Chondrocyte (in vitro differentiated cells): ENCODE measurements around the gene STARD3. TPM values are rescaled to one million over a fixed set of nuclear protein-coding genes. Genes with fewer than 3 reads are reported as not detected.

Experiments
- DNase-seq: peaks from one replicate; pipeline ENCODE4 v3.0.0; 2021; ENCODE audit warnings: mixed read lengths, low spot score
- H3K27ac Mint-ChIP-seq: one replicate; pipeline ENCODE4 v1.8.0; 2021; ENCODE audit warnings: mild to moderate bottlenecking, moderate library complexity, mixed read lengths; ENCODE audit not compliant: unreplicated experiment
- H3K27me3 Mint-ChIP-seq: 2 replicates; pipeline ENCODE4 v1.8.0; 2021; ENCODE audit warnings: low read depth, mixed read lengths
- H3K36me3 Mint-ChIP-seq: 2 replicates; pipeline ENCODE4 v1.8.0; 2021; ENCODE audit warnings: low read depth, mixed read lengths
- H3K4me1 Mint-ChIP-seq: 2 replicates; pipeline ENCODE4 v1.8.0; 2021; ENCODE audit warnings: low read depth, mild to moderate bottlenecking, mixed read lengths
- H3K4me3 Mint-ChIP-seq: one replicate; pipeline ENCODE4 v1.8.0; 2021; ENCODE audit warnings: mild to moderate bottlenecking, moderate library complexity, mixed read lengths; ENCODE audit not compliant: unreplicated experiment
- H3K9me3 Mint-ChIP-seq: 2 replicates; pipeline ENCODE4 v1.8.0; 2021; ENCODE audit warnings: low read depth, mixed read lengths
- total RNA-seq: library from RNA; stranded (reverse); gene quantifications from 3 replicates; pipeline ENCODE4 v1.2.1, GENCODE V29; 2021
- TF ChIP-seq, protein P1 (sequence below): fragments of 200-600 bp; sonication (generic); IDR thresholded peaks from 2 replicates; pipeline ENCODE4 v1.5.0; 2021; ENCODE audit warnings: antibody characterized with exemption, mild to moderate bottlenecking, moderate library complexity

Gene STARD3
- total RNA-seq, 1 donor from 2014 or later = 42.3 TPM

DNA sequence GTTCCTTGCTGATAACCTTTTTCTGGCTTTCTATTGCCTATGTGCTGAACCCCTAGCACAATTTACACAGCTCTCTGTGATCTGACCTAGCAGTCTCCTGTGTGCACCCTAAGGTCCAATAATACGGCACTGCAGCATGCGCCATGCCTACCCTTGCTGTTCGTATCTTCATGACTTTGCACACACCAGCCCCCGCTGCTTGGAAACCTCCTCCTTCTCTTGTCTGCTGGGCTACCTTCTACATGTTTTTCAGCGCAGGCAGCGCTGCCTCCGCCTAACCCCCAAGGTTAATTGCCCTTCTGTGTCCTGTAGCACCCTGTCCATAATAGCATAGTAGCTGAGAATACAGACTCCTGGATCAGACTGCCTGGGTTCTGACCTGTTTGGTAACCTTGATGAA lies 1.4 kb downstream of the STARD3 start:
- Mint-ChIP-seq H3K9me3 (no peaks in the 10 kb centered on the region), H3K27me3 (no peaks in the 10 kb centered on the region), H3K4me3 (peak overlapping the region; percentile 79), H3K27ac (no peak overlapping the region), H3K4me1 (peaks cover 45% of the 10 kb centered on the region), H3K36me3 (no peaks in the 10 kb centered on the region)
- DNase-seq = no peak
- TF ChIP-seq, protein P1, sequence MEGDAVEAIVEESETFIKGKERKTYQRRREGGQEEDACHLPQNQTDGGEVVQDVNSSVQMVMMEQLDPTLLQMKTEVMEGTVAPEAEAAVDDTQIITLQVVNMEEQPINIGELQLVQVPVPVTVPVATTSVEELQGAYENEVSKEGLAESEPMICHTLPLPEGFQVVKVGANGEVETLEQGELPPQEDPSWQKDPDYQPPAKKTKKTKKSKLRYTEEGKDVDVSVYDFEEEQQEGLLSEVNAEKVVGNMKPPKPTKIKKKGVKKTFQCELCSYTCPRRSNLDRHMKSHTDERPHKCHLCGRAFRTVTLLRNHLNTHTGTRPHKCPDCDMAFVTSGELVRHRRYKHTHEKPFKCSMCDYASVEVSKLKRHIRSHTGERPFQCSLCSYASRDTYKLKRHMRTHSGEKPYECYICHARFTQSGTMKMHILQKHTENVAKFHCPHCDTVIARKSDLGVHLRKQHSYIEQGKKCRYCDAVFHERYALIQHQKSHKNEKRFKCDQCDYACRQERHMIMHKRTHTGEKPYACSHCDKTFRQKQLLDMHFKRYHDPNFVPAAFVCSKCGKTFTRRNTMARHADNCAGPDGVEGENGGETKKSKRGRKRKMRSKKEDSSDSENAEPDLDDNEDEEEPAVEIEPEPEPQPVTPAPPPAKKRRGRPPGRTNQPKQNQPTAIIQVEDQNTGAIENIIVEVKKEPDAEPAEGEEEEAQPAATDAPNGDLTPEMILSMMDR = no peak

DNA sequence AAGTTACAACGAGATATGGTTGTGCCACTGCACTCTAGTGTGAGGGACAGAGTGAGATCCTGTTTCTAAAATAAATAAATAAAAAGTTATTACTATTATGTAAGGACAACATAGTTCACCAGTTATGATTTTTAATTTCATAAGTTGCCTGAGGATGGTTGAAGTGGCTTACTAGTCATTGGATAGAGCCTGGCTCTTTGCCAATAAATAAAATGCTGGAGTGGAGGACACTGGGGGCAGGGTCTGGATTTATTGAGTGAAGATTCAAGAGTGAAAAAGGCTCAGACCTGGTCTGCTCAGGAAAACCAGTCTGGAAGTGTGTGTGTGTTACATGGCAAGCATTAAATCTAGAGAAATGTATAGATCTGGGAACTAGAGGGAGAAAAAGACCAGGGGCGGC lies 2.1 kb downstream of the STARD3 start:
- Mint-ChIP-seq H3K4me3 (no peak overlapping the region), H3K27me3 (no peaks in the 10 kb centered on the region), H3K4me1 (peaks cover 49% of the 10 kb centered on the region), H3K36me3 (no peaks in the 10 kb centered on the region), H3K9me3 (no peaks in the 10 kb centered on the region), H3K27ac (no peak overlapping the region)
- no peak for DNase-seq
- TF ChIP-seq, protein P1 = no peak

DNA sequence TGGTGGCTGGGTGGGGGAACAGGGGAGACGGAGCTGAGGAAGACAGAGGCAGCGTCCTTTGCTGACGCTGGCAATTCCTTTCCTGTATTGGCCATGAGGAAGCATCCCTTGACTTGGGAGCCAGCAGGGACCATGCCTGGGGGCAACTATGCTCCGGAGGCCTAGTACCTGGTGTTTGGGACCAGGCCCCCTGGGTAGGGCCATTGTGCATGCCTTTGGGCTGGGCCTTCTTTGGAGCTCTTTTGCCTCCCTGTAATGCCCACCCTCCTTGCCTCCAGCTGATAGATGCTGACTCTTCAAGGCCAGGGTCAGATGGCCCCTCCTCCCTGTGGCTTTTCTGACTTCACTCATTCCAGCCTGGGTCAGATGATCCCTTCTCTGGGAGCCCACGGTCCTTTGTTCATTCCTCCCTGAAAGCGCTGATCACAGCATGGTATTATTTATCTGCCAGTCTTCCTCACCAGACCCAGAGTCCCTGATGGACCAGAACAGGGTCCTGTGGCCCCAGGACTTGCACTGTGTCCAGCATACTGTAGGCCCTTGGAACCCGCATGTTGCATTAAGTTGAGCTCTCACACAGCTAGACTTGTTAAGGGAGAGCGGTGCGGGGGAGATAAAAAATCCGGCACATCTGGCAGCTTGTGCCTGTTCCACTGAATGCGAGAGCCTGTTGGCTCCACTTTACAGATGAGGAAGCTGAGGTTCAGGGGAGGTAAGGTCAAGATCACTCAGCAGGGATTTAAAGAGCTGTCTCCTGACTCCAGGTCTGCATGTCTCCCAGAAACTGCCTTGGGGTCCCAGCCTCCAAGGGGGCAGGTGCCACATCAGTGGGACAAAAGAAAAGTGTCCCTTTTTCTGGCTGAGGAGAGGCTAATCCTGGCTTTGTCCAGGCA lies 2.9 kb downstream of the STARD3 start:
- H3K4me3 Mint-ChIP-seq = no peak overlapping the region
- H3K9me3 Mint-ChIP-seq = no peaks in the 10 kb centered on the region
- TF ChIP-seq, protein P1 = no peak
- DNase-seq = no peak
- H3K27ac Mint-ChIP-seq = no peak overlapping the region
- peaks cover 51% of the 10 kb centered on the region for H3K4me1 Mint-ChIP-seq
- no peaks in the 10 kb centered on the region for H3K27me3 Mint-ChIP-seq
- no peaks in the 10 kb centered on the region for H3K36me3 Mint-ChIP-seq

DNA sequence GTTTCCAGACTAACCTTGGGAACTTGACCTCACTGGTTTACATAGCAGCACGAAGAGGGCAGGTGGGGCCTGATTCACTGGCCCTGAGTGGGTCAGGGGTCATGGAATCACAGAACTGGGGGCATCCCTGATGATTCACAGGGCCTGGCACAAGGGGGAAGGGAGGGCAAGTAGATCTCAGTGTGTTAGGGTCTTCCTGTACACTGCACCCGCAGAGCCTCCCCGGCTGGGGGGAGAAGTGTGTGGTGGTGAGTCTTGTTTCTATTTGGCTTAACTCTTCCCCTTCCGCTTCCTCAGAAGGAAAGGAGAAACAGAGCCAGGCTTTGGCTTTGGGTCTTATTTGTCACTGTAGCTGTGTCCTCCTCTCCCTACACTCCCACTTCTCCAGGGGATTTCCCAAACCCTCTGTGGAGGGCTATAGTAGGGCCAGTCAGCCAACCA lies 3.7 kb downstream of the STARD3 start:
- Mint-ChIP-seq H3K4me3 (no peak overlapping the region), H3K36me3 (no peaks in the 10 kb centered on the region), H3K4me1 (peaks cover 51% of the 10 kb centered on the region), H3K27ac (no peak overlapping the region), H3K9me3 (no peaks in the 10 kb centered on the region), H3K27me3 (no peaks in the 10 kb centered on the region)
- no peak for DNase-seq
- TF ChIP-seq, protein P1 = no peak

DNA sequence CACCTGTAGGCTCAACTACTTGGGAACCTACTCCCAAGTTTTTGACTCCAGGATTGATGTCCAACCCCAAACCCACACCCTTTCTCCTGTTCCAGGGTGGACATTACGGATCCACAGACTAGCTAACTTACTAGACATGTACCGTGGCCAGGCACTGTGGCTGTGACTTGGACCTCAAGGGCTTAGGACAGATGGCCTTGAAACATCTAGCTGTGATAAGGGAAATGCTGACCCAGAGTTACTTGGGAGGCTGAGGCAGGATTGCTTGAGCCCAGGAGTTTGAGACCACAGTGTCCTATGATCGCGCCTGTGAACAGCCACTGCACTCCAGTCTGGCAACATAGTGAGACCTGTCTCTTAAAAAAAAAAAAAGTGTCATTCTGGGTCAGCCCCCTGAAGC lies 4.2 kb downstream of the STARD3 start:
- no peaks in the 10 kb centered on the region for H3K36me3 Mint-ChIP-seq
- no peaks in the 10 kb centered on the region for H3K27me3 Mint-ChIP-seq
- H3K4me1 Mint-ChIP-seq = peaks cover 51% of the 10 kb centered on the region

More for the DNA sequence above, 4.2 kb downstream of the STARD3 start:
- H3K27ac Mint-ChIP-seq = no peak overlapping the region
- H3K9me3 Mint-ChIP-seq = no peaks in the 10 kb centered on the region
- H3K4me3 Mint-ChIP-seq = no peak overlapping the region
- DNase-seq = no peak
- TF ChIP-seq, protein P1 = no peak
